ENCODE data around the gene ERICH2. TPM values are rescaled to one million over a fixed set of nuclear protein-coding genes. Genes with fewer than 3 reads are reported as not detected.

ERICH2 gene
- total and polyA plus RNA-seq, 7 donors: not detected

DNA sequence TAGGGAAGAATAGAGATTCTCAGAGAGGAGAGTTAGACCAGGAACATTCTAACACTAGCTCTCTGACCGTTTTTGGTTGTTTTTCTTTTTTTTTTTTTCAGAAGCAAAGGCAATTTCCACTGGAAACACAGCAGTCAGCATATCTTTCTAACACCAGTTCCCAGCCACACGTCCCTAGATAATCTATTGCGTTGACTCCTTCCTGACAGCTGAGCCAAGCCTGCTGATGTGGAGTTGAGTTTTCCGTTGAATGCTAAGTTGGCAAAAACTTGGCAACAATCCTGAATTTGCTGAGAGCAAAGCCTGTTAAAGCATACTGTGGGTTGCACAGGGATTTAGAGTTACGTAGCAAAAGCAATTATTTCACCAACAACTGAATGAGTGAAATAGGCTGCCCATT is 65.8 kb downstream of the ERICH2 start:
- H3K36me3 ChIP-seq: no peaks in the 10 kb centered on the region
- WGBS, 2 donors: 74 to 78% methylated on average over 5 of the region's 5 CpGs
- DNase-seq: no peak
- intact Hi-C loops (cut with DNase I): no loop called here
- no peak for TF ChIP-seq EP300 (IDR thresholded peaks at IDR 0.05)
- no peak for TF ChIP-seq POLR2AphosphoS5 (IDR thresholded peaks at IDR 0.05)
- TF ChIP-seq POLR2A (IDR thresholded peaks at IDR 0.05): no peak
- H3K4me3 ChIP-seq: no peak overlapping the region
- H3K27ac ChIP-seq: no peak overlapping the region
- H3K27me3 ChIP-seq: peaks cover 0 to 12% (median 0%) of the 10 kb centered on the region in 3 donors
- H3K9me3 ChIP-seq: peaks cover 0 to 2% (median 0%) of the 10 kb centered on the region in 4 donors
- H3K4me1 ChIP-seq: no peaks in the 10 kb centered on the region

DNA sequence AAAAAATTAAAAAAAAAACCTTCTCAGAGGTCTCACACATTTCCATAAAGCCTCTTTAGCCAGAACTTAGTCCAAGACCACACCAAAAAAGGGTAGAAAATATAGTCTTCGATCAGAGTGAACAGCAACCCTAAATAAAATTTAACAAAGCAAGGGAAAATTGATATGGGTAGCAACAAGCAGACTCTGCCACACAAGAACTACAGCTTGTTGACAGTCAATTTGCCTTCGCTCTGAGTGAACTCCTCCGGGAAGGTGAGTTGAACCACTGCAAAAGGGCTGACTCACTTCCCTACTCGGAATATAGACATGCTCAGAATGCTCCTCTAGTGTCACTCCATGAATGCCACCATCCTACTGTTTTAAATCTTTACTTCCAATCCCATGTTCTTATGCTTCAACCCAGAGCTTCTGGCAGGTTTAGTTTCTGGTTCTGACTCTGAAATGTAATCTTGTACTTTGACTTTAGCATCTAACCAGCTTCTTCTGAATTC is 70.6 kb downstream of the ERICH2 start:
- 77 to 91% methylated on average over 4 of the region's 4 CpGs for WGBS, 2 donors
- no peak for TF ChIP-seq EP300 (IDR thresholded peaks at IDR 0.05)
- TF ChIP-seq POLR2AphosphoS5 (IDR thresholded peaks at IDR 0.05): no peak
- no peak for TF ChIP-seq POLR2A (IDR thresholded peaks at IDR 0.05)
- TF ChIP-seq, protein P1, sequence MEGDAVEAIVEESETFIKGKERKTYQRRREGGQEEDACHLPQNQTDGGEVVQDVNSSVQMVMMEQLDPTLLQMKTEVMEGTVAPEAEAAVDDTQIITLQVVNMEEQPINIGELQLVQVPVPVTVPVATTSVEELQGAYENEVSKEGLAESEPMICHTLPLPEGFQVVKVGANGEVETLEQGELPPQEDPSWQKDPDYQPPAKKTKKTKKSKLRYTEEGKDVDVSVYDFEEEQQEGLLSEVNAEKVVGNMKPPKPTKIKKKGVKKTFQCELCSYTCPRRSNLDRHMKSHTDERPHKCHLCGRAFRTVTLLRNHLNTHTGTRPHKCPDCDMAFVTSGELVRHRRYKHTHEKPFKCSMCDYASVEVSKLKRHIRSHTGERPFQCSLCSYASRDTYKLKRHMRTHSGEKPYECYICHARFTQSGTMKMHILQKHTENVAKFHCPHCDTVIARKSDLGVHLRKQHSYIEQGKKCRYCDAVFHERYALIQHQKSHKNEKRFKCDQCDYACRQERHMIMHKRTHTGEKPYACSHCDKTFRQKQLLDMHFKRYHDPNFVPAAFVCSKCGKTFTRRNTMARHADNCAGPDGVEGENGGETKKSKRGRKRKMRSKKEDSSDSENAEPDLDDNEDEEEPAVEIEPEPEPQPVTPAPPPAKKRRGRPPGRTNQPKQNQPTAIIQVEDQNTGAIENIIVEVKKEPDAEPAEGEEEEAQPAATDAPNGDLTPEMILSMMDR (IDR thresholded peaks at IDR 0.05): no peak
- Histone ChIP-seq H3K27me3 (peaks cover 0 to 12% (median 0%) of the 10 kb centered on the region in 3 donors), H3K4me1 (no peaks in the 10 kb centered on the region), H3K27ac (no peak overlapping the region), H3K36me3 (no peaks in the 10 kb centered on the region), H3K9me3 (peaks cover 0 to 2% (median 0%) of the 10 kb centered on the region in 4 donors), H3K4me3 (no peak overlapping the region)
- no peak for DNase-seq
- intact Hi-C loops (cut with DNase I): no loop called here

DNA sequence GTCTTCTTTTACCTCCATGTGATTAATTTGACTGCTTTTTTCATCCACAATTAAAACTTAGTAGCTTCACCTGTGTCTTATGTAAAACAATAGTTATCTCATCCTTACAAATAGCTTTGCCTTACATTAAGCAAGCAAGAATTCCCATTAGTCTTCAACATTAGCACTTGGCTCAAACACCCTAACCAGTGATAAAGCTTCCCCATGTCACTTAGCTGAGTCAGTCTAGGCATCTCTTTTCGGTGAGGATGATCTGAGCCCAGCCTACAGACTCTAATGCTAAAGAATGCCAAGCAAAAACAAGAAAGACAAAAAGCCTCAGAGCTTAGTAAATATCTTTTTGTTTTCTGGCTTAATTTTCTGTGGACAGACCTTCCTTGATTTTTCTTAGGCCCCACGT is 72.6 kb downstream of the ERICH2 start:
- Histone ChIP-seq H3K4me1 (no peaks in the 10 kb centered on the region), H3K9me3 (peaks cover 0 to 2% (median 0%) of the 10 kb centered on the region in 4 donors), H3K27ac (no peak overlapping the region), H3K4me3 (no peak overlapping the region), H3K36me3 (no peaks in the 10 kb centered on the region), H3K27me3 (peaks cover 0 to 6% (median 0%) of the 10 kb centered on the region in 3 donors)
- 90% methylated on average over 2 of the region's 2 CpGs for WGBS, 2 donors
- no peak for DNase-seq
- TF ChIP-seq POLR2AphosphoS5 (IDR thresholded peaks at IDR 0.05) (no peak), POLR2A (IDR thresholded peaks at IDR 0.05) (no peak), EP300 (IDR thresholded peaks at IDR 0.05) (no peak)
- TF ChIP-seq, protein P1 (IDR thresholded peaks at IDR 0.05): no peak
- intact Hi-C loops (cut with DNase I): no loop called here

DNA sequence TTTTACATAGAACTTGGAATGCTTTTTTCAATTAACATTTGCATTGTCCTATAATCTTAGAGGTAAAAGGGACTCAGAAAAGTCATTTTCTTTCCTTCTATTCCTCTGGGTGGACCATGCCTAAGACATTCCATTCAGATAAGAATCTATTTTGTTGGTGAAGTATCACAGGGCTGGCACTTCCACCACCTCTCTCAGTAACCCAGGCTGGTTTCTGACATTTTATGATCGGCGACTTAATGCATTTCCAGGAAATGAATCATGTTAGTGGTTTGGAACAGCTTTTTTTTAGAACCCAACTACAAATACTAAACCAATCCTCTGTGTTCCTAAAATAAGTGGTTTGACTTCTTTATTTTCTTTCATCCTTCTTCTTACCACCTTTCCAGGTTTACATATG is 73.5 kb downstream of the ERICH2 start:
- Histone ChIP-seq H3K4me1 (no peaks in the 10 kb centered on the region), H3K36me3 (no peaks in the 10 kb centered on the region), H3K4me3 (no peak overlapping the region), H3K9me3 (peaks cover 0 to 2% (median 0%) of the 10 kb centered on the region in 4 donors), H3K27me3 (peaks cover 0 to 4% (median 0%) of the 10 kb centered on the region in 3 donors), H3K27ac (no peak overlapping the region)
- 38 to 83% methylated on average over 2 of the region's 2 CpGs for WGBS, 2 donors
- intact Hi-C loops (cut with DNase I): no loop called here
- TF ChIP-seq POLR2AphosphoS5 (IDR thresholded peaks at IDR 0.05) (no peak), EP300 (IDR thresholded peaks at IDR 0.05) (no peak), POLR2A (IDR thresholded peaks at IDR 0.05) (no peak)
- TF ChIP-seq, protein P1 (IDR thresholded peaks at IDR 0.05): no peak
- no peak for DNase-seq

DNA sequence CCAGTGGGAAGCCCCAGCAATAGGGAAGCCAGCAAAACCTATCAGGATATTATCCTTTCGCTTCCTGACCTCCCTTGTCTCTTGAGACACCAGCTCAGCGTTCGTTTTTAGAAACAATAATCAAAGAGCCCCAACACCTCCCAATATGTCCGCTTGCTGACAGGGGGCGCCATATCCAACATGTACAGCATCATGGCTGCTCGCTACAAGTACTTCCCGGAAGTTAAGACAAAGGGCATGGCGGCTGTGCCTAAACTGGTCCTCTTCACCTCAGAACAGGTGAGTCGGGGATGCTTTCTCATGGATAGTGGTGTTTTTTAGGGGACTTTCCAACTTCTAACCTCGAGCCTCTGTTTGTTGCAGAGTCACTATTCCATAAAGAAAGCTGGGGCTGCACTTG is 75.2 kb downstream of the ERICH2 start:
- Histone ChIP-seq H3K4me1 (no peaks in the 10 kb centered on the region), H3K27me3 (no peaks in the 10 kb centered on the region), H3K36me3 (no peaks in the 10 kb centered on the region), H3K9me3 (no peaks in the 10 kb centered on the region), H3K27ac (no peak overlapping the region), H3K4me3 (no peak overlapping the region)
- no peak for DNase-seq
- intact Hi-C loops (cut with DNase I): no loop called here
- TF ChIP-seq POLR2A (IDR thresholded peaks at IDR 0.05): no peak
- TF ChIP-seq, protein P1 (IDR thresholded peaks at IDR 0.05): no peak
- TF ChIP-seq EP300 (IDR thresholded peaks at IDR 0.05): no peak
- no peak for TF ChIP-seq POLR2AphosphoS5 (IDR thresholded peaks at IDR 0.05)
- WGBS, 2 donors: 85 to 87% methylated on average over 10 of the region's 10 CpGs

Data from sigmoid colon (tissue), 7 donors.